Mucosa of gallbladder (tissue), 1 donor: ENCODE results near the gene STRIT1. TPM values are rescaled to one million over a fixed set of nuclear protein-coding genes. Genes with fewer than 3 reads are reported as not detected.
"Not testable (repeated sequence)": the region's sequence is repeated elsewhere in the genome, so short reads cannot be mapped to it uniquely, and the experiment has no call there.

Experiments
- DNase-seq: peaks from one replicate; pipeline ENCODE4 v3.0.0-alpha.2; 2020; ENCODE audit warnings: low spot score
- total RNA-seq: library from RNA; stranded (reverse); gene quantifications from one replicate; pipeline ENCODE4 v1.2.1, GENCODE V29; 2021
- donor health status: DM: no; HTN: no; CAD: no.

The STRIT1 gene
- total RNA-seq, 1 donor from 2014 or later = 0.72 TPM

GRCh38 chr3:155313300-155313699, 19.8 kb upstream of the STRIT1 start:
- DNase-seq = no peak

GRCh38 chr3:155312781-155313180, 19.3 kb upstream of the STRIT1 start:
- no peak for DNase-seq

GRCh38 chr3:155309581-155309980, 16.1 kb upstream of the STRIT1 start:
- no peak for DNase-seq

GRCh38 chr3:155308831-155309230, 15.3 kb upstream of the STRIT1 start:
- no peak for DNase-seq

- no peak for DNase-seq
These were observed 13.7 kb upstream of the STRIT1 start for GRCh38 chr3:155307183-155307582.

- DNase-seq = no peak
These were observed 10.9 kb upstream of the STRIT1 start for GRCh38 chr3:155304394-155304793.

GRCh38 chr3:155303540-155304097, 10.1 kb upstream of the STRIT1 start:
- no peak for DNase-seq

- no peak for DNase-seq
These were observed 9.4 kb upstream of the STRIT1 start for GRCh38 chr3:155302891-155303290.

GRCh38 chr3:155302481-155302880, 9.0 kb upstream of the STRIT1 start:
- DNase-seq = no peak

- no peak for DNase-seq
These were observed 3.6 kb upstream of the STRIT1 start for GRCh38 chr3:155297100-155297499.

- DNase-seq = no peak
These were observed 2.9 kb upstream of the STRIT1 start for GRCh38 chr3:155296413-155296812.

- DNase-seq = no peak
These were observed 790 bp downstream of the STRIT1 start for GRCh38 chr3:155292693-155293092.

GRCh38 chr3:155292133-155292532, 1.4 kb downstream of the STRIT1 start:
- no peak for DNase-seq

- DNase-seq = no peak
These were observed 6.7 kb downstream of the STRIT1 start for GRCh38 chr3:155286736-155287135.

GRCh38 chr3:155285936-155286335, 7.5 kb downstream of the STRIT1 start:
- no peak for DNase-seq

GRCh38 chr3:155283092-155284056, 10.1 kb downstream of the STRIT1 start:
- no peak for DNase-seq

GRCh38 chr3:155282385-155283091, 10.9 kb downstream of the STRIT1 start:
- DNase-seq = peak; percentile 74

- DNase-seq = no peak
These were observed 11.6 kb downstream of the STRIT1 start for GRCh38 chr3:155281912-155282311.

- DNase-seq = not testable (repeated sequence)
These were observed 17.4 kb downstream of the STRIT1 start for GRCh38 chr3:155276089-155276488.

GRCh38 chr3:155275159-155275754, 18.2 kb downstream of the STRIT1 start:
- DNase-seq = not testable (repeated sequence)

GRCh38 chr3:155274435-155274834, 19.0 kb downstream of the STRIT1 start:
- DNase-seq = not testable (repeated sequence)

GRCh38 chr3:155271343-155271613, 22.2 kb downstream of the STRIT1 start:
- DNase-seq = no peak
